ENCODE results near the gene ATXN1.
A peak's percentile ranks its signal among the peaks of the same experiment; 100 is the strongest.

The ATXN1 gene

GRCh38 chr6:16318953-16319720 lies 442.1 kb downstream of the ATXN1 start:
- ChIA-PET POLR2A (interaction anchor here (1.4 kb wide), 1 partner anchor 20 kb away, joined by 3 read pairs; no protein-coding TSS in a partner anchor), CTCF (interaction anchor here (0.6 to 8.5 kb wide), 9 partner anchors 9 to 656 kb away, joined by 3 to 86 read pairs (median 3); partner anchors contain the start of gene DTNBP1)

GRCh38 chr6:16318538-16318937 lies 442.7 kb downstream of the ATXN1 start:
- no peaks in the 10 kb centered on the region for H3K36me3 ChIP-seq (ENCODE audit: control insufficient read depth in 2 of 2, insufficient read depth in 1 of 2, low read length in 2 of 2)
- no peaks in the 10 kb centered on the region for H3K9me3 ChIP-seq (ENCODE audit: control insufficient read depth, insufficient read depth, low read depth, low read length)
- no peak overlapping the region for H3K4me3 ChIP-seq (ENCODE audit: low read depth, low read length)
- H3K27ac ChIP-seq (ENCODE audit: extremely low read depth, low read depth, low read length) = no peak overlapping the region
- ChIA-PET CTCF (interaction anchor here (0.6 to 8.5 kb wide), 10 partner anchors 10 to 656 kb away, joined by 3 to 86 read pairs (median 4); partner anchors contain the start of gene DTNBP1), POLR2A (no interaction called here)
- no peak for TF ChIP-seq REPIN1 (tag by site-specific recombination; IDR thresholded peaks at IDR 0.05; ENCODE audit: low read depth)
- TF ChIP-seq ZNF169 (tag by site-specific recombination; IDR thresholded peaks at IDR 0.05) = no peak
- no peak for TF ChIP-seq ZNF704 (tag by site-specific recombination; IDR thresholded peaks at IDR 0.05)
- no peak for TF ChIP-seq ZNF777 (tag by site-specific recombination; IDR thresholded peaks at IDR 0.05; ENCODE audit: borderline replicate concordance)
- TF ChIP-seq ZNF274 (IDR thresholded peaks at IDR 0.05; ENCODE audit: low read length) = no peak
- TF ChIP-seq ZNF274 (tag by site-specific recombination; IDR thresholded peaks at IDR 0.05; ENCODE audit: borderline replicate concordance) = no peak
- TF ChIP-seq SALL2 (tag by site-specific recombination; IDR thresholded peaks at IDR 0.05; ENCODE audit: borderline replicate concordance) = no peak
- TF ChIP-seq ZNF133 (tag by site-specific recombination; IDR thresholded peaks at IDR 0.05) = no peak
- no peak for TF ChIP-seq TRIM28 (IDR thresholded peaks at IDR 0.05; ENCODE audit: borderline replicate concordance, low read length)
- TF ChIP-seq ZNF677 (tag by site-specific recombination; IDR thresholded peaks at IDR 0.05) = no peak
- TF ChIP-seq ZNF140 (tag by site-specific recombination; IDR thresholded peaks at IDR 0.05) = no peak
- H3K4me1 ChIP-seq (ENCODE audit: control insufficient read depth, insufficient read depth, low read length) = peaks cover 11% of the 10 kb centered on the region

More at GRCh38 chr6:16318953-16319720, 442.1 kb downstream of the ATXN1 start:
- TF ChIP-seq ZNF473 (tag by site-specific recombination; IDR thresholded peaks at IDR 0.05) (no peak), ATF2 (tag by site-specific recombination; IDR thresholded peaks at IDR 0.05; ENCODE audit: low read depth) (peak; percentile 73), ZNF121 (tag by site-specific recombination; IDR thresholded peaks at IDR 0.05) (peak; percentile 98), ZNF624 (tag by site-specific recombination; IDR thresholded peaks at IDR 0.05) (no peak), ZNF394 (tag by site-specific recombination; IDR thresholded peaks at IDR 0.05; ENCODE audit: borderline replicate concordance) (no peak)
- Histone ChIP-seq H3K9me3 (ENCODE audit: control insufficient read depth, insufficient read depth, low read depth, low read length) (no peaks in the 10 kb centered on the region), H3K36me3 (ENCODE audit: control insufficient read depth in 2 of 2, insufficient read depth in 1 of 2, low read length in 2 of 2) (no peaks in the 10 kb centered on the region), H3K4me3 (ENCODE audit: low read depth, low read length) (no peak overlapping the region), H3K4me1 (ENCODE audit: control insufficient read depth, insufficient read depth, low read length) (peaks cover 11% of the 10 kb centered on the region), H3K27ac (ENCODE audit: extremely low read depth, low read depth, low read length) (no peak overlapping the region)

- no peak overlapping the region for H3K27ac ChIP-seq (ENCODE audit: extremely low read depth, low read depth, low read length)
- H3K36me3 ChIP-seq (ENCODE audit: control insufficient read depth in 2 of 2, insufficient read depth in 1 of 2, low read length in 2 of 2) = no peaks in the 10 kb centered on the region
- H3K4me1 ChIP-seq (ENCODE audit: control insufficient read depth, insufficient read depth, low read length) = 0 out of 2 replicates have a peak, but pooled peaks cover 5% of the 10 kb centered on the region
- no peak overlapping the region for H3K4me3 ChIP-seq (ENCODE audit: low read depth, low read length)
- POLR2A ChIA-PET = interaction anchor here (0.7 kb wide), 1 partner anchor 11 kb away, joined by 12 read pairs; no protein-coding TSS in a partner anchor
- CTCF ChIA-PET = interaction anchor here (0.5 to 8.5 kb wide), 28 partner anchors 8 to 769 kb away, joined by 3 to 86 read pairs (median 4); no protein-coding TSS in a partner anchor
- no peaks in the 10 kb centered on the region for H3K9me3 ChIP-seq (ENCODE audit: control insufficient read depth, insufficient read depth, low read depth, low read length)
- TF ChIP-seq SP3 (tag by site-specific recombination; IDR thresholded peaks at IDR 0.05) (peak; percentile 20; the same call in 1 of the 2 replicates), SP7 (tag by site-specific recombination; IDR thresholded peaks at IDR 0.05) (peak; percentile 41; the same call in 1 of the 2 replicates), PRDM1 (tag by site-specific recombination; IDR thresholded peaks at IDR 0.05) (peak; percentile 37; the same call in 1 of the 2 replicates), ZNF184 (tag by site-specific recombination; IDR thresholded peaks at IDR 0.05) (0 out of 2 replicates have a peak, but pooled peaks have one; percentile 25), ZNF654 (tag by site-specific recombination; IDR thresholded peaks at IDR 0.05; ENCODE audit: low read depth) (peak; percentile 26), ZNF514 (tag by site-specific recombination; IDR thresholded peaks at IDR 0.05) (no peak), ZNF202 (tag by site-specific recombination; IDR thresholded peaks at IDR 0.05; ENCODE audit: borderline replicate concordance) (no peak), ZNF362 (tag by site-specific recombination; IDR thresholded peaks at IDR 0.05) (peak; percentile 96), ZEB2 (tag by site-specific recombination; IDR thresholded peaks at IDR 0.05) (peak; percentile 53; the same call in 1 of the 2 replicates), SCRT1 (tag by site-specific recombination; IDR thresholded peaks at IDR 0.05; ENCODE audit: borderline replicate concordance) (no peak), GLIS1 (tag by site-specific recombination; IDR thresholded peaks at IDR 0.05) (peak; percentile 67), TRIM28 (IDR thresholded peaks at IDR 0.05; ENCODE audit: borderline replicate concordance, low read length) (no peak), ZNF600 (tag by site-specific recombination; IDR thresholded peaks at IDR 0.05) (peak; percentile 66)
These were observed 444.5 kb downstream of the ATXN1 start for GRCh38 chr6:16316741-16317251.
